Germinal center (tissue), 1 donor: ENCODE data around the gene FILIP1.
"Not testable (repeated sequence)": the region's sequence is repeated elsewhere in the genome, so short reads cannot be mapped to it uniquely, and the experiment has no call there.

Experiments
- DNase-seq: peaks from one replicate; pipeline ENCODE4 v3.0.0; 2012; ENCODE audit warnings: mixed read lengths, low spot score

FILIP1 gene

DNA sequence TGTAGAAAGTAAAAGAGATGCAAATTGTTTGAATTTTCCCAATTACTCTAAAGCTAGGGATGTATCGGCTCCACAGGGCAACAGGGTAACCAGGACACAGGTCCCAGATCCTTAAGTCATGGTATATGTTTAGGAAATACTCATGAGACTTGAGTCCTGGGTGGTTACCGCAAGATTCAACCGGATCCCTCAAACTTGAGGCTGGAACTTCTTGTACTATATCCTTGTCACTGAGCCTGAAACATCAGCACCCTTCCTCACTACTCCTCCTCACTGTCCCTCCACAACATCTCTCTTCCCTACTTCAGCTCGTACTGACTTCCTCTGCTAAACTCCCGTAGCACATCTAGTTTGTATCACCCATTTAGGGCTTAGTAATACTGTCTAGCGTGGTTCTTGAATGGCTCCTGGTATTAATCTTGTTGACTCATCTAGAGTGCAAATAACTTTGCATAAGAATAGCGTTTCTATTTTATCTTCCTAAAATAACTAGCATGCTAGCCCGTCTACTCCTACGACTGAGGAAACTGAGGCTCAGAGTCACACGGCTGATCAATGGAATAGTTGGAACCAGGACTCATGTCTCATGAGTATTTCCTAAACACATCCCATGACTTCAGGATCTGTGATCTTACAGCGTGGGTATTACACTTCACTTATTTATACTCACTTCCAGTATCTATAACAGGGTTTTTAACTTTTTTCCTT, 72.1 kb downstream of the FILIP1 start:
- no peak for DNase-seq

- no peak for DNase-seq
Measured at GRCh38 chr6:75419980-75420379, 73.6 kb downstream of the FILIP1 start.

DNA sequence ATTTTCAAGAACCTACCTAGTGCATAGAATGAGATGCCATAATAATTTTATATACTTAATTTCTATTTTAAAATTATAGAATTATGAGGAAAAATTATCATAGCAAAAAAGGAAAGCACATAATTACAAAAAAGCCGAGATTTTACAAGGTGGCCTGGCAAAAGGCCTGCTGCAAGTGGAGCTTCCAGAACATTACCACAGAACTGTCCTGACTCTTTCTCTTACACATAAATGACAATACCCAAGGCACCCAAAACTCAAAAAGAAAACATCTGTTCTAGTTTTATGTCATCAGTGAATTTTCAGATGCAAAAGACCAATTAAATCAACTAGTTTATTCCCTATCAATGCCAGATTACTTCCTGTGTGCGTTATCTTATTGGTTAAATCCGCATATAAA, 74.2 kb downstream of the FILIP1 start:
- DNase-seq: no peak

DNA sequence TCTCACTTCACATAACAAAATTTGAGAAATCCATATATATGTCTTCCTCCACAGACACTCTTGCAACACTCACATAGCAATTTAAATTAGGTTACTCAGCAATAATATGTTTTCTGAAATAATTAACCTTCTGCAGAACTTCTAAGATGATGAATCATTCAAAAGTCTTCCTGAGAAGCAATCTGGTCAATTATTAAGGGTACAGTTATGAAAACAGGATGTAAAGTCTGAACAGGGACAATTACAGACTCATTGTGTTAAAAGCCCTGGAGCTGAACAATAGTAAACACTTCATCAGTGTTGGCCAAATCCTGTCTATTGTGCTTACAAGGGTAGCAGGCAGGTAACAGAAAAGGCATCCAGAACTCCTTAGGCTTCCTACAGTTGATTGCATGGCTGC, 75.4 kb downstream of the FILIP1 start:
- no peak for DNase-seq

DNA sequence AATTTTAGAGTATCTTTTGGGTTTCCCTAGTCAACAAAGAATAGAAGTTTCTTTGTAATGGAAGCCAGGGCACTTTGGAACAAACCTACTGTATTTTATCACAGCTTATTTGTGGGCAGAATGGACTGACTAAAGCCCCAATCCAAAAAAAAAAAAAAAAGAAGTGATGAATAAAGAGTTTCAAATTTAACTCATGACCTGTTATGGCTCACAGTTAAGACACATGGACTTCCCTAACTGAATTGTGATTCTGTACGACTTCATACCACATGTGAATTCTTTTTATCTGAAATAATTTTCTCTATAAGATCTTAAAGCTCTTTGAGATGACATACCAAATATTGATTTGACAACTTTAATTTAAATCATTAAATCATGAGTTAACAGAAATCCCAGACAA, 77.2 kb downstream of the FILIP1 start:
- DNase-seq: no peak

DNA sequence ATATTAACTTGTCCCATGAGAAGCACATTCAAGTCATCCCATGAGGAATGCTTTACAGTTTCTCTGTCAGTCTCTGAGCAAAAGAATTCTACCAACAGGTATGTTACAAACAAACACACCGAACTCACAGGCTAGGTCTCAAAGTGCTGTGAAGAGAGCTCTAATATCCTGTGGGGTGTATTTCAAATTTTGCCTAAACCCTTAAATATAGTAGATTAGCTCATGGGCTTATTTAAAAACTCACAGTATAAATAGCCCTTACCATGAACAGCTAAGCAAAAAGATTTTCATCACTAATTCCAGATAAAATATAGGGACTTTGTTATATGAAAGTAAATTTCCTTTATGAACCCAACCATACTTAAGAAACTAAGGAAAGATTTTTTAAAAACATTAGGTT, 77.8 kb downstream of the FILIP1 start:
- no peak for DNase-seq

DNA sequence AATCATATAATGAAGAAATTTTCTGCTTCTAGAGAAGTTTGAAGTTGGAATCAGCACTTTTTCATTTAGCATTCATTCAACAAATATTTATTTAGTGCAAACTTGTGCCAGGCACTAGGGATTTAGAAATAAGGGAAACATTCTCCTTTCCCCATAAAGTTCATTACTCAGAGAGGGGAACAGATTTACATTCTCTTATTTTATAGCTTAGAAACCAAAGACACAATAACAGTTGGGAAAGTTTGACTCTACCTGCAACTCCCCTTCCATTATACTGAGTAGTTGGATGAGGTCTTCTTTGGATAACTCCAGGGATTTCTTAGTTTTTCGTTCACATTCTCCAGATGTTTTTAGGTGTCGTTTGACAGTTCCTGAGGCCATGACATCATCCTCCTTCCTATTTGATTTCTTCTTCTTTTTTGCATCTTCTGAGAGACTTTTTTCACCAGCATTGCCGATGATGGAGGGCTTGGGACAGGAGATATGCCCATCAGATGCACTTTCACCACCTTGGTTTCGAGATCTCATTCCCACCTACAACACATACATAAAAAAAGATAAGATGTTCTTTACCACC, 79.1 kb downstream of the FILIP1 start:
- DNase-seq: no peak

- no peak for DNase-seq
Measured at GRCh38 chr6:75412969-75413662, 80.5 kb downstream of the FILIP1 start.

DNA sequence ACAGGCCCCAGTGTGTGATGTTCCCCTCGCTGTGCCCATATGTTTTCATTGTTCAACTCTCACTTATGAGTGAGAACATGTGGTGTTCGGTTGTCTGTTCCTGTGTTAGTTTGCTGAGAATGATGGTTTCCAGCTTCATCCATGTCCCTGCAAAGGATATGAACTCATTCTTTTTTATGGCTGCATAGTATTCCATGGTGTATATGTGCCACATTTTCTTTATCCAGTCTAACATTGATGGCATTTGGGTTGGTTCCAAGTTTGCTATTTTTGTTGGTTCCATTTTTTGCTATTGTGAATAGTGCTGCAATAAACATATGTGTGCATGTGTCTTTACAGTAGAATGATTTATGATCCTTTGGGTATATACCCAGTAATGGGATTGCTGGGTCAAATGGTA, 83.0 kb downstream of the FILIP1 start:
- DNase-seq: not testable (repeated sequence)

DNA sequence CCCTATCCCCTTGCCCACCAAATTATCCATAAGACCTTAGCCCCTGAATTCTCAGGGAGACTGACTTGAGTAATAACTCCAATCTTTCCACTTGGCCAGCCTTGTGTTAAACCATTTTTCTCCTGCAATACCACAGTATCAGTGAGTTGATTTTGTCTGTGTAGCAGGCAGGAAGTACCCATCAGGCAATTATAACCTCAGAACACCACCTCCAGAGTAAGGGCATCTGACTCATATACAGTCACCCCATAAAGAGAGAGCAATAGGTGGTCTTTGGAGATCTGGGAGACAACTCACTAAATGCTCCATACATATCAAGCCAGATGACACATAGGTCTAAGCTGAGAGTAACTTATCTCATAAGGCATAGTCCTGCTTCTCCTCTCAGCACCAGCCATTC, 83.7 kb downstream of the FILIP1 start:
- DNase-seq: no peak

GRCh38 chr6:75409286-75409685, 84.3 kb downstream of the FILIP1 start:
- no peak for DNase-seq

GRCh38 chr6:75403563-75404080, 90.0 kb downstream of the FILIP1 start:
- no peak for DNase-seq

DNA sequence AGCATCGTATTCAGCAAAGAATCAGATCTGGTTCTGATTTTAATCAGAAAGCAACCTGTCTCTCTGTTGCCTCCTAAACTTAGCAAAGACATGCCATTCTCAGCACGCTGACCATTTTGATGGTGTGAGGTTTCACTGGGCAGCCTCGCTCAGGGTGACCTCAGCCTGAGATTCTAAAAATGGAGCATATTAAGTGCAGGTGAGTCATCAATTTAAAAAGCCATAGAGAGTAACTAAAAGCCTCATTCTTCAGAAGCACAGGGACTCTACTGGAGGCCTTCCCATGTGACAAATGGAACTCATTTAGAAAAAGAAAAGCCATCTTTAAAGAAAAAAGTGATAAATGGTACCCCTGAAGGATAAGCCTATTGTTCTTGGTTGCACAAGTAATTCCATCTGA, 91.3 kb downstream of the FILIP1 start:
- no peak for DNase-seq

DNA sequence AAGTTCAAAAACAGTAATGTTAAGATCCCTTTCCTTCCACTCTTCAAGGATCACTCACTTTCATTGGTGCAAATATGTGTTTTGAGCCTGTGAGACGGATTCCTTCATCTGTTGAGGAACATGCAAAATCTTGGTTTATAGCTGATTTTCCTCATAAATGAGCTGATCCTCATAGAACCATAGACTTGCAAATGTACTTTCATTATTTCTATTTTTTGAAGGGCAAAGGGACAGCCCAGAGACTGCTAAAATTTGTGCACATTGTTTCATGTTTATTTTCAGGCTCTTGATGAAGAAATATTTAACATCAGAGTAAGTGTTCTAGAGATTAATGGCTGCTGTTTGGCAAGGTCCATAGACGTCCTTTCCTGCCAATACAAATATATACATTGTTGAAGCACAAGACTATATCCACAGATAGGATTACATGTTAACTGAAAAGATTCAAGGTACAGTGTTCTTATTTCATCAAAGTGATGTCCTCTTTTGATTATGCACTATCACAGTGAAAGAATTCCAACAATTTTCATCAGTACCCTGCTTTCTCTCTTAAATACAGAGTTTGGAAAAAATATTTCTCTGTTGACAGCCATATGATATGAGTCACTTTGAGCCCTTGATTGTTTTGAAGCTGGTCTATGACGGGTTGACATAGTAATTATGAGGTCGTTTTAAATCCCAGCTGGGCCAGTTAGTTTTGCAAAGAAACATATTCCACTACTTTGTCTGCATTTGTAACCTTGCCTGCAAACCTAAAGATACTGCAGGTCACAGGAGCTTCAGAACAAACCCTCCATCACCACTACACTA, 95.7 kb downstream of the FILIP1 start:
- no peak for DNase-seq

GRCh38 chr6:75397171-75397570, 96.4 kb downstream of the FILIP1 start:
- DNase-seq: no peak

DNA sequence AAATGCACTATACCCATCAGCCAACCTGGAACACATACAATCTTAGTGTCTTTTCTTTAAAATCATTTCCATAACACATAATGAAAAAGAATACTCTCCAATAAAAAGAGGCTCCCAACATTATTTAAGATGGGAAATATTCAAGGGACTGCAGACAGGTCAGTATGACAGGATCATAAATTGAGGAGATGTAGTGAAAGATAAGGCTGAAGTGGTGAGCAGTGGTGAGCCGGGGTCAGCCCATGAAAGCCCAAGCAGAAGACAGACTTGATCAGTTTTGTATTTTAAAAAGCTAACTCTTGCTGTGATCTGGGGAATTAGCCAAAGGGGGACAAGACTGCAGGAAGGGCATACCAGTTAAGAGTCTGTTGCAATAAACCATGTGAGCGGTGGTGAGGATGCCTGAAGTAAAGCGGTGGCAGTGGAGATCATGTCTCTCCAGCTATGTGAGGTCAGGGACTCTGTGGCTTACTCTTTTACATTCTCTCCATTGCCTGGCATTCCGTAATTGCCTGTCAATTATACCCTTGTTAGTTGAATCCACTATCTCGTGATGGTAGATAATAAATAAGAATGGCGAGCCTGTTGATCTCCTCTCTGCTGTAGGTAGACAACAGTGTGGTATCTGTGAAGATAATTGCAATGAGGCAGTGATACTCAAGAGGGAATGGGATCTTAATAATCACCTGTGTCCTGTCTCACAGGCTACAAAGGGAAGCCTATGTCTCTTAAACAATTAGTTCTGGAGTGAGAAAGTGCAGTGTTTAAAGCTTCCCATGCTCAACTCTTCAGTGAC, 97.4 kb downstream of the FILIP1 start:
- no peak for DNase-seq

- no peak for DNase-seq
Measured at GRCh38 chr6:75393806-75394205, 99.8 kb downstream of the FILIP1 start.

DNA sequence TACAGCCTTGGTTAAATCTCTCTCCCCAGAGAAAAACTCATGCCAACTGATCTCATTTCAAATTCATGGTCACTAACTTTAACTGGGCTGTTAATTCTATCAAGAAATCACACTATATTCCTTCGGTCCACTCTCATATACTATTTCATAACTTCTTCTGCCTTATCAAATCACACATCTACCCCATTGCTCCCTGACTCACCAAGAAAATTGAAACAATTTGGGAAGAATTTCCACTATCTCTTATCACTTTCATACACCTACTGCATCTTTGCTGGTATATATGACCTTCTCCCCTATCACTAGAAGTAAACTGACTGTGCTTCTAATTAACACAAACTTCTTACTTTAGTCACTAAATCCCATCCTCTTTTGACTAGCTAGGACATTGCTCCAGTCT, 102.3 kb downstream of the FILIP1 start:
- DNase-seq: no peak

GRCh38 chr6:75386050-75386770, 107.4 kb downstream of the FILIP1 start:
- no peak for DNase-seq

DNA sequence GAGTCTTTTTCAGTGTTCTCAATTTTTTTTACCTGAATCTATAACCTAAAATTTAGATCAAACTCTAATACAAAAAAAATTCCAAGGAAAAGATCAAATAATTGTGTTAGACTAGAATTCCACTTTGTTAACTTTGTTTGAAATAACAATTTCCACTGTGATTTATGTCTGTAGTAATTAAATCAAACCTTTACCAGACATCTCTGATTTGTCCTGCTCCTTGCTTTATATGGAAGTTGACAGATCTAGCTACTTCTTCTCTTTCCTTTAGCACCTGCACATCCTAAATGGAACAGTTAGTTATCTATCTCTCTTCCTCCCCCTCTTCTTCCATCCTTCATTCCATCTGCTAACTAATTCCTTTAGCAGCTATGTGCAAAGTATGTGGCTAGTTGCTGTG, 109.5 kb downstream of the FILIP1 start:
- no peak for DNase-seq

- DNase-seq: no peak
Measured at GRCh38 chr6:75382634-75382900, 111.0 kb downstream of the FILIP1 start.
